HepG2 (cell line): ENCODE results near the gene R3HDM4. TPM values are rescaled to one million over a fixed set of nuclear protein-coding genes. Genes with fewer than 3 reads are reported as not detected.

ENCODE experiments used
- ATAC-seq: fragments of 200-7000 bp; cut with Tn5 transposase; 3 replicates; pipeline ENCODE4 v1.9.1; 2020; ENCODE audit warnings: mild to moderate bottlenecking, moderate library complexity
- BruUV-seq: library from RNA; stranded (reverse); fragments of 400-500 nt; replicated peaks from 2 replicates; lab custom pipeline; 2021; lab: Mats Ljungman, UMichigan
- CTCF ChIA-PET: fragments of 300-600 bp; formaldehyde crosslinking; extraction: SDS; loops from one replicate; lab custom pipeline; 2021; ENCODE audit warnings: low total read pairs, inconsistent platforms, low intra/inter-chr PET ratio; lab: Yijun Ruan, JAX
- POLR2A ChIA-PET: fragments of 350-600 bp; sonication (Branson Sonifier 250); formaldehyde crosslinking; loops from one replicate; lab custom pipeline; 2020; ENCODE audit warnings: antibody characterized with exemption, inconsistent platforms; lab: Yijun Ruan, JAX
- DNase-seq: peaks from one replicate; pipeline ENCODE4 v3.0.0-alpha.2; 2015; ENCODE audit warnings: low spot score
- FAIRE-seq: peaks from 3 replicates; lab custom pipeline; 2011; peaks lifted over from hg19 to GRCh38; lab: Jason Lieb, UNC
- H2AFZ ChIP-seq: one replicate; pipeline ENCODE4 v1.6.1; 2011; ENCODE audit warnings: low read length, inconsistent platforms
- H3K27ac ChIP-seq: fragments of 300-600 bp; 3 replicates; pipeline ENCODE4 v1.8.0; 2011; ENCODE audit warnings: mixed run types, mild to moderate bottlenecking, mixed read lengths, low read length, inconsistent platforms; ENCODE audit not compliant: insufficient read depth; ENCODE audit errors: extremely low read length
- H3K27me3 ChIP-seq, 2 experiments: fragments of 200-600 bp in 1 of 2; 2 replicates in 1 of 2; 3 replicates in 1 of 2; pipeline versions ENCODE4 v1.6.0 to v1.8.0; 2011; ENCODE audit warnings: low read length in 2 of 2, mild to moderate bottlenecking in 2 of 2, moderate library complexity in 2 of 2, inconsistent platforms in 1 of 2; ENCODE audit not compliant: insufficient read depth in 2 of 2, control insufficient read depth in 1 of 2
- H3K36me3 ChIP-seq, 2 experiments: fragments of 200-600 bp in 1 of 2; replicated peaks in 1 of 2; 2 replicates in 1 of 2; 3 replicates in 1 of 2; pipeline versions ENCODE4 v1.5.1 to v1.8.0; 2011; ENCODE audit warnings: low read length in 2 of 2, inconsistent platforms in 1 of 2; ENCODE audit not compliant: insufficient read depth in 2 of 2, control insufficient read depth in 1 of 2
- H3K4me1 ChIP-seq: 2 replicates; pipeline ENCODE4 v1.5.1; 2012; ENCODE audit warnings: low read length, inconsistent platforms; ENCODE audit not compliant: insufficient read depth
- H3K4me2 ChIP-seq: 2 replicates; pipeline ENCODE4 v1.6.0; 2011; ENCODE audit warnings: low read depth, low read length, inconsistent platforms
- H3K4me3 ChIP-seq, 3 experiments: fragments of 200-600 bp in 1 of 3; sonication (generic), shearing (Covaris generic) in 1 of 3; replicated peaks in 1 of 3; 2 replicates each; pipeline ENCODE4 v1.5.1; 2011 to 2016; ENCODE audit warnings: low read length in 3 of 3, inconsistent platforms in 2 of 3, low read depth in 2 of 3, mild to moderate bottlenecking in 2 of 3, control low read depth in 1 of 3, mixed read lengths in 1 of 3; ENCODE audit not compliant: insufficient read depth in 1 of 3
- H3K79me2 ChIP-seq: one replicate; pipeline ENCODE4 v1.6.1; 2011; ENCODE audit warnings: low read length, inconsistent platforms; ENCODE audit not compliant: insufficient read depth
- H3K9ac ChIP-seq: 2 replicates; pipeline ENCODE4 v1.6.0; 2011; ENCODE audit warnings: mild to moderate bottlenecking, low read depth, low read length, inconsistent platforms; ENCODE audit not compliant: insufficient read depth
- H3K9me3 ChIP-seq: 2 replicates; pipeline ENCODE4 v1.5.1; 2012; ENCODE audit warnings: mild to moderate bottlenecking, low read length
- H4K20me1 ChIP-seq: 2 replicates; pipeline ENCODE4 v1.6.0; 2011; ENCODE audit warnings: inconsistent platforms, mild to moderate bottlenecking, low read length, moderate library complexity; ENCODE audit not compliant: insufficient read depth
- DMAP1 ChIP-seq: IDR thresholded peaks from 2 replicates; pipeline ENCODE4 v1.6.1; 2016
- HNRNPL ChIP-seq: fragments of 200-400 bp; formaldehyde crosslinking; IDR thresholded peaks from 2 replicates; pipeline ENCODE4 v1.6.1; 2017; ENCODE audit warnings: mild to moderate bottlenecking, low read depth, low read length
- KDM5B ChIP-seq: sonication (generic); formaldehyde crosslinking; IDR thresholded peaks from 2 replicates; pipeline ENCODE4 v1.4.0; 2020; ENCODE audit warnings: missing genetic modification reagents, mild to moderate bottlenecking, borderline replicate concordance
- KMT2B ChIP-seq: IDR thresholded peaks from 2 replicates; pipeline ENCODE4 v1.6.1; 2016; ENCODE audit warnings: missing genetic modification reagents, missing compliant biosample characterization
- PATZ1 ChIP-seq: sonication (generic); formaldehyde crosslinking; IDR thresholded peaks from 2 replicates; pipeline ENCODE4 v1.4.0; 2020; ENCODE audit warnings: missing genetic modification reagents
- PHF8 ChIP-seq: sonication (generic); formaldehyde crosslinking; IDR thresholded peaks from 2 replicates; pipeline ENCODE4 v1.5.0; 2020; ENCODE audit warnings: missing genetic modification reagents
- ZFP90 ChIP-seq: sonication (generic); formaldehyde crosslinking; IDR thresholded peaks from 2 replicates; pipeline ENCODE4 v1.8.0; 2022; ENCODE audit warnings: missing genetic modification reagents, mild to moderate bottlenecking, inconsistent platforms, borderline replicate concordance
- ZNF672 ChIP-seq: sonication (generic); formaldehyde crosslinking; IDR thresholded peaks from 2 replicates; pipeline ENCODE4 v1.8.1; 2022; ENCODE audit warnings: missing genetic modification reagents
- WGBS: methylation state at CpG from one replicate; pipeline ENCODE4 v1.1.6; 2017; ENCODE audit warnings: low lambda C conversion rate; 5-methylcytosine and 5-hydroxymethylcytosine counted together
- in situ Hi-C: cut with HindIII; loops from 2 replicates; pipeline ENCODE4 v1.10.0; 2017; ENCODE audit warnings: low pct_unique_long_range_greater_than_20kb; ENCODE audit not compliant: extremely low pct_ligation_motif_present
- intact Hi-C: fragments of 100-400 bp; cut with micrococcal nuclease; formaldehyde crosslinking; loops from one replicate; pipeline ENCODE4 v1.10.0; 2022; ENCODE audit not compliant: unreplicated experiment
- polyA plus RNA-seq, 8 experiments: library from polyadenylated mRNA; depleted of rRNA in 3 of 8; stranded (reverse) in 7 of 8; unstranded in 1 of 8; fragments of >200 nt; fragmentation: Illumina TruSeq in 4 of 8; extraction: Trizol in 4 of 8; gene quantifications; 2 replicates each; pipeline versions ENCODE4 v1.2.1 to v1.2.3, GENCODE V29; 2011 to 2016; ENCODE audit warnings: low read depth in 4 of 8, missing spikeins in 1 of 8, mixed read lengths in 1 of 8; ENCODE audit not compliant: insufficient read depth in 1 of 8
- total RNA-seq, 5 experiments: library from RNA; depleted of rRNA; stranded (reverse); fragments of >200 nt; fragmentation: Illumina TruSeq; extraction: Trizol; gene quantifications; 2 replicates each; pipeline ENCODE4 v1.2.3, GENCODE V29; 2016; ENCODE audit warnings: low read depth in 1 of 5
- TF ChIP-seq, protein P1 (sequence below): sonication (generic); formaldehyde crosslinking; IDR thresholded peaks from 2 replicates; pipeline ENCODE4 v1.4.0; 2020; ENCODE audit warnings: missing genetic modification reagents, borderline replicate concordance

Gene R3HDM4
- total and polyA plus RNA-seq, 2 of the 13 experiments (the other 11 are each of a cell fraction or from before 2014, with no cell fraction given) = 26.2 to 26.9 TPM

DNA sequence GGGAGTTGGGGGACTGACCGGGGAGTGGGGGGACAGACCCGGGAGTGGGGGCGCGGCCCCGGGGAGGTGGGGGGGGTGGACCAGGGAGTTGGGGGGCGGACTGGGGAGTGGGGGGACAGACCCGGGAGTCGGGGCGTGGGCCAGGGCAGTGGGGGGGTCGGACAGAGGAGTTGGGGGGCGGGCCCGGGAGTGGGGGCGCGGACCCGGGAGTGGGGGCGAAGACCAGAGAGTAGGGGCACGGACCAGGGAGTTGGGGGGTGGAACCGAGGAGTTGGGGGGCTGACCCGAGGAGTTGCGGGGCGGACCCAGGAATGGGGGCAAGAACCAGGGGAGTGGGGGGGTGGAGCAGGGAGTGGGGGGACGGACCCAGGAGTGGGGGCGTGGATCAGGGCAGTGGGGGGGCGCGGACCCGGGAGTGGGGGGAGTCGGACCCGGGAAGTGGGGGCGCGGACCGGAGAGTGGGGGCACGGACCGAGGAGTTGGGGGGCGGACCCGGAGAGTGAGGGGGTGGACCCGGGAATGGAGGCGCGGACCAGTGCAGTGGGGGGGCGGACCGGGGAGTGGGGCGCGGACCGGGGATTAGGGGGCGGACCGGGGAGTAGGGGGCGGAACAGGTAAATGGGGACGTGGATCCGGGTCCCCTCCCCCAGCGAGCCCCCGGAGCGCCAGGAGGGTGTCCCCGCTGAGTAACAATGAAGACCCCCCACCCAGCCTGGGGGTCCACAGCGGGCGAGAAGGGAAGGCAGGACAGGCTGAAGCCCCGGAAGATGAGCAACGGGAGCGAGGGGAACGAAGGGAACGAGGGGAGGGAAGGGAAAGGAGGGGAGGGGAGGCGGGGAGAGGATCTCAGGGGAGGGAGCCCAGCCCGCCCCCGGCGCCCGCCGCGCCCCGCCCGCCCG is 589 bp downstream of the R3HDM4 start:
- no peak overlapping the region for H2AFZ ChIP-seq
- H4K20me1 ChIP-seq = no peaks in the 10 kb centered on the region; the same call in 1 of the 2 replicates
- TF ChIP-seq KDM5B (CRISPR knock-in tag) (no peak), ZFP90 (CRISPR knock-in tag) (0 out of 2 replicates have a peak, but pooled peaks have one; percentile 6), DMAP1 (peak; percentile 6; the same call in 1 of the 2 replicates), HNRNPL (no peak), PHF8 (CRISPR knock-in tag) (peak; percentile 9; the same call in 1 of the 2 replicates), ZNF672 (CRISPR knock-in tag) (0 out of 2 replicates have a peak, but pooled peaks have one; percentile 25), PATZ1 (CRISPR knock-in tag) (0 out of 2 replicates have a peak, but pooled peaks have one; percentile 34), KMT2B (CRISPR knock-in tag) (0 out of 2 replicates have a peak, but pooled peaks have one; percentile 17)
- TF ChIP-seq, protein P1, sequence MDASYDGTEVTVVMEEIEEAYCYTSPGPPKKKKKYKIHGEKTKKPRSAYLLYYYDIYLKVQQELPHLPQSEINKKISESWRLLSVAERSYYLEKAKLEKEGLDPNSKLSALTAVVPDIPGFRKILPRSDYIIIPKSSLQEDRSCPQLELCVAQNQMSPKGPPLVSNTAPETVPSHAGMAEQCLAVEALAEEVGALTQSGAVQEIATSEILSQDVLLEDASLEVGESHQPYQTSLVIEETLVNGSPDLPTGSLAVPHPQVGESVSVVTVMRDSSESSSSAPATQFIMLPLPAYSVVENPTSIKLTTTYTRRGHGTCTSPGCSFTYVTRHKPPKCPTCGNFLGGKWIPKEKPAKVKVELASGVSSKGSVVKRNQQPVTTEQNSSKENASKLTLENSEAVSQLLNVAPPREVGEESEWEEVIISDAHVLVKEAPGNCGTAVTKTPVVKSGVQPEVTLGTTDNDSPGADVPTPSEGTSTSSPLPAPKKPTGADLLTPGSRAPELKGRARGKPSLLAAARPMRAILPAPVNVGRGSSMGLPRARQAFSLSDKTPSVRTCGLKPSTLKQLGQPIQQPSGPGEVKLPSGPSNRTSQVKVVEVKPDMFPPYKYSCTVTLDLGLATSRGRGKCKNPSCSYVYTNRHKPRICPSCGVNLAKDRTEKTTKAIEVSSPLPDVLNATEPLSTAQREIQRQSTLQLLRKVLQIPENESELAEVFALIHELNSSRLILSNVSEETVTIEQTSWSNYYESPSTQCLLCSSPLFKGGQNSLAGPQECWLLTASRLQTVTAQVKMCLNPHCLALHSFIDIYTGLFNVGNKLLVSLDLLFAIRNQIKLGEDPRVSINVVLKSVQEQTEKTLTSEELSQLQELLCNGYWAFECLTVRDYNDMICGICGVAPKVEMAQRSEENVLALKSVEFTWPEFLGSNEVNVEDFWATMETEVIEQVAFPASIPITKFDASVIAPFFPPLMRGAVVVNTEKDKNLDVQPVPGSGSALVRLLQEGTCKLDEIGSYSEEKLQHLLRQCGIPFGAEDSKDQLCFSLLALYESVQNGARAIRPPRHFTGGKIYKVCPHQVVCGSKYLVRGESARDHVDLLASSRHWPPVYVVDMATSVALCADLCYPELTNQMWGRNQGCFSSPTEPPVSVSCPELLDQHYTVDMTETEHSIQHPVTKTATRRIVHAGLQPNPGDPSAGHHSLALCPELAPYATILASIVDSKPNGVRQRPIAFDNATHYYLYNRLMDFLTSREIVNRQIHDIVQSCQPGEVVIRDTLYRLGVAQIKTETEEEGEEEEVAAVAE (CRISPR knock-in tag) = 0 out of 2 replicates have a peak, but pooled peaks have one; percentile 8

More for the DNA sequence above, 589 bp downstream of the R3HDM4 start:
- H3K4me2 ChIP-seq = peak overlapping the region; percentile 23
- FAIRE-seq (no peak), DNase-seq (no peak), ATAC-seq (no peak)
- peaks cover 32% of the 10 kb centered on the region for H3K4me1 ChIP-seq
- peak overlapping the region; percentile 69 to 97 (median 90); a peak in 4 of 6 replicates for H3K4me3 ChIP-seq
- in situ Hi-C loops (no loop called here), intact Hi-C loops (no loop called here)
- no peaks in the 10 kb centered on the region for H3K9me3 ChIP-seq
- H3K27ac ChIP-seq = peak overlapping the region; percentile 26
- no peaks in the 10 kb centered on the region for H3K36me3 ChIP-seq
- POLR2A ChIA-PET = no interaction called here
- peak overlapping the region; percentile 73; the same call in 1 of the 2 replicates for H3K9ac ChIP-seq
- peaks cover 18% of the 10 kb centered on the region for H3K79me2 ChIP-seq
- 26% methylated on average over 64 of the region's 69 CpGs for WGBS
- BruUV-seq = no TSS peak
- CTCF ChIA-PET = no interaction called here
- H3K27me3 ChIP-seq = no peaks in the 10 kb centered on the region; a peak in 1 of 5 replicates
